ENCODE measurements around the gene COA5.

COA5 gene, protein sequence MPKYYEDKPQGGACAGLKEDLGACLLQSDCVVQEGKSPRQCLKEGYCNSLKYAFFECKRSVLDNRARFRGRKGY
- total RNA-seq: 7.6 to 14.5 (median 11.8) reads per million in 3 donors

DNA sequence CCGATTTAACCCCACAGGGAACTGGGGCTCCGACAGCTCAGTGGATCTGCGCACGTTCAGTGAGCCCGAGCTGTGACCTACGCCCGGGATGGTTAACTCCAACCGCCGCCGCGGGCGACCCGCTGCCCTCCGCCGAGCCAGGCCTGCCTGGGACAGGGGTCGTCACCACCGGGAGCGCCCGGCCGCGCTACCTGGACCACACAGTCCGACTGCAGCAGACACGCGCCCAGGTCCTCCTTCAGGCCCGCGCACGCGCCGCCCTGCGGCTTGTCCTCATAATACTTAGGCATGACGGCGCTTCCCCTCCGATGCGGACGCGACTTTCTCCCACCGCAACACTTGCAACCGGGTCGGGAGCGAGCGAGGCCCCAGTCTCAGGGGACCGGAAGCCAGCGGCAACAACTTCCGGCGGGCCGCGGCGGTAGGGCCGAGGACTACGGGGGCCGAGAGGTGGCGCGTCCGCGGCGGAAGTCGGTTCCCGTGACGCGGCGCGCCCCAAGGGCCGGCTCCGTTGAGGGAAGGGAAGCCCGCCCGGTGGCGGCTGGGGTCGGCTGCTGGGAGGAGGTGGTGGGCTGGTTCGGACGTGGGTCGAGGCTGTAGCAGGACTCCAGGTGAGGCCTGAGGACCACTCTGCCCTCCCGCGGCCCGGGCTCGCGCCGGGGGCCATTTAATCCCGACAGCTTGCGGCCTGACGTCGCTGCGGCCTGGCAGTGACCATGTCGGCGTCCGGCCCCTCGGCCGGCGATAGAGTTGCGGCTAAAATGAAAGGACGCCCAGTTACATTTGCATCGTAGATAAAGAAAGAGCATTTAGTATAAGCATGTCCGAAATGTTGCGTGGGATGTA lies at the start of gene COA5, which contains the start of gene UNC50:
Gene COA5 (minus strand): TSS at position 397 of the 846 bp plus-strand sequence. CDS start 107 bp downstream, at position 290.
Gene UNC50 (plus strand): TSS at position 474 of the 846 bp plus-strand sequence. CDS start 1,171 bp downstream, outside the sequence.
- H3K4me1 ChIP-seq (ENCODE audit: control insufficient read depth, insufficient read depth, low read length, poor library complexity, severe bottlenecking): peaks cover 31% of the 10 kb centered on the region
- H3K36me3 ChIP-seq (ENCODE audit: control insufficient read depth, insufficient read depth, low read length): peaks cover 12% of the 10 kb centered on the region
- peak within 1 kb of the TSS; percentile 92 for H3K27ac ChIP-seq (ENCODE audit: insufficient read depth, low read length, poor library complexity, severe bottlenecking)
- H3K27me3 ChIP-seq (replicated peaks; ENCODE audit: control insufficient read depth, insufficient read depth, low read length, poor library complexity, severe bottlenecking): no peaks in the 10 kb centered on the region
- peak; percentile 82 to 88 (median 86) for DNase-seq
- H3K4me3 ChIP-seq (ENCODE audit: insufficient read depth, low read depth, low read length, poor library complexity, severe bottlenecking): peak within 1 kb of the TSS; percentile 99
- H3K9me3 ChIP-seq (ENCODE audit: control insufficient read depth, low read length): no peaks in the 10 kb centered on the region

DNA sequence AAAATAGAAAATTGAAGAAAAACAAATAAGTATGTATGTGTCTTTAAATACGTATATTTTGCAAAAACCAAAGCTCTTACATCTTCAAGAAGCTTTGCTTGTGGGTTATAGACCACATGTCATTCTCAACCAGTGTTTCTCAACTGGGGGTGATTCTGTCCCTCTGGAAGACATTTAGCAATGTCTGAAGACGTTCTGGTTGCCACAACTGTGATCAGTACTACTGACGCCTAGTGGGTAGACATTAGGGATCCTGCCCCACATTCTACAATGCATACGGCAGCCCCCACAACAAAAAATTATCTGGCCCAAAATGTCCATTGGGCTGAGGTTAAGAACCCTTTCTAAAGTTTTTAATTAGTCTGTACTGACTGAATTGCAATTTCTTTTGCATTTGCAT lies 48.5 kb upstream of the COA5 start:
- H3K27ac ChIP-seq (ENCODE audit: insufficient read depth, low read length, poor library complexity, severe bottlenecking): peak overlapping the region; percentile 55
- H3K4me1 ChIP-seq (ENCODE audit: control insufficient read depth, insufficient read depth, low read length, poor library complexity, severe bottlenecking): peaks cover 48% of the 10 kb centered on the region
- H3K27me3 ChIP-seq (replicated peaks; ENCODE audit: control insufficient read depth, insufficient read depth, low read length, poor library complexity, severe bottlenecking): no peaks in the 10 kb centered on the region
- peak overlapping the region; percentile 6 for H3K4me3 ChIP-seq (ENCODE audit: insufficient read depth, low read depth, low read length, poor library complexity, severe bottlenecking)
- peak in 2 of 3 donors; percentile 12 to 16 for DNase-seq
- H3K36me3 ChIP-seq (ENCODE audit: control insufficient read depth, insufficient read depth, low read length): peaks cover 7% of the 10 kb centered on the region
- H3K9me3 ChIP-seq (ENCODE audit: control insufficient read depth, low read length): no peaks in the 10 kb centered on the region

DNA sequence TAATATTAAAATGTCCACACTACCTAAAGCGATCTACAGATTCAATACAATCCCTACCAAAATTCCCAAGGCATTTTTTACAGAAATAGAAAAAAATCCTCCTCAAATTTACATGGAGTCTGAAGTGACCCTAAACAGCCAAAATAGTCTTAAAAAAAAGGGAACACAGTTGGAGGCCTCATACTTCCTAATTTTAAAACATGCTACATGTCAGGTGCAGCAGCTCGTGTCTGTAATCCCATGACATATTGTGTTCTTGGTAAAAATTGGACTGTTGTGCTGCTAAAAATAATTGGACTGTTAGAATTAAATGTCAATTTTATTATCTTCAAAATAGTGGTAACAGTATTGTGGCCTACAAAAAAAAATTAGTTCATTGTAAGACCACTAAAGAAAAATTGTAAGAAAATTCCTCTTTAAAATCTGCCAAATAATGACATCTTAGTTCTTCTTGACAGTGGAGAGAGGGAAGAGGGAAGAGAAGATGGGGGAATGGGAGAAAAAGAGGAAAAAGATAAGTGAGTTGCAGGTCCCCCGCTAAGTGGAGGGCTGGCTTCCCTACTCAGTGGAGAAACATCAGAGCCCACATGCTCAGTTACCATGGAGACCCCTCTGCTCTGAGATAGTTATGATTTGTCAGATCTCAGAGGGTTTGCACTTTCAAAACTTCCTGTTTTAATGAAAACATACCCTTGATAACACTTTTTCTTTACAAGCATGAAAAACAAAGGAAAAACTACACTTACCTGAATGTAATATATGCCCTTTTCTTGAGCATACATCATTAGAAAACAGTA lies 46.6 kb upstream of the COA5 start:
- Histone ChIP-seq H3K36me3 (ENCODE audit: control insufficient read depth, insufficient read depth, low read length) (peaks cover 7% of the 10 kb centered on the region), H3K4me1 (ENCODE audit: control insufficient read depth, insufficient read depth, low read length, poor library complexity, severe bottlenecking) (peaks cover 44% of the 10 kb centered on the region), H3K4me3 (ENCODE audit: insufficient read depth, low read depth, low read length, poor library complexity, severe bottlenecking) (no peak overlapping the region), H3K27me3 (replicated peaks; ENCODE audit: control insufficient read depth, insufficient read depth, low read length, poor library complexity, severe bottlenecking) (no peaks in the 10 kb centered on the region), H3K9me3 (ENCODE audit: control insufficient read depth, low read length) (no peaks in the 10 kb centered on the region), H3K27ac (ENCODE audit: insufficient read depth, low read length, poor library complexity, severe bottlenecking) (peak overlapping the region; percentile 55)
- no peak for DNase-seq

DNA sequence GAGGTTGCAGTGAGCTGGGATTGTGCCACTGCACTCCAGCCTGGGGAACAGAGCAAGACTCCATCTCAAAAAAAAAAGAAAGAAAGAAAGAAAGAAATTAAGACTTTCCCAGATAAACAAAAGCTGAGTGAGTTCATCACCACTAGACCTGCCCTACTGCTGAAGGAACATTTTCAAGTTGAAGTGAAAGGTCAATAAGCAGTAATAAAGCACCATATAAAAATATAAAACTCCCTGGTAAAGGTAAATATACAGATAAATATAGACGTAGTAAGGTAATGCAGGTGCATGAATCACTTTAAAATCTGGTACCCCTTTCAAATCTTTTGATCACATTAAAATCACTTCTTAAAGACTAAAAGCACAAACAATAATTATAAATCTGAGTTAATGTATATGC lies 42.7 kb upstream of the COA5 start:
- Histone ChIP-seq H3K27ac (ENCODE audit: insufficient read depth, low read length, poor library complexity, severe bottlenecking) (no peak overlapping the region), H3K36me3 (ENCODE audit: control insufficient read depth, insufficient read depth, low read length) (peaks cover 26% of the 10 kb centered on the region), H3K9me3 (ENCODE audit: control insufficient read depth, low read length) (no peaks in the 10 kb centered on the region), H3K27me3 (replicated peaks; ENCODE audit: control insufficient read depth, insufficient read depth, low read length, poor library complexity, severe bottlenecking) (no peaks in the 10 kb centered on the region), H3K4me3 (ENCODE audit: insufficient read depth, low read depth, low read length, poor library complexity, severe bottlenecking) (no peak overlapping the region), H3K4me1 (ENCODE audit: control insufficient read depth, insufficient read depth, low read length, poor library complexity, severe bottlenecking) (peaks cover 26% of the 10 kb centered on the region)
- DNase-seq: no peak

DNA sequence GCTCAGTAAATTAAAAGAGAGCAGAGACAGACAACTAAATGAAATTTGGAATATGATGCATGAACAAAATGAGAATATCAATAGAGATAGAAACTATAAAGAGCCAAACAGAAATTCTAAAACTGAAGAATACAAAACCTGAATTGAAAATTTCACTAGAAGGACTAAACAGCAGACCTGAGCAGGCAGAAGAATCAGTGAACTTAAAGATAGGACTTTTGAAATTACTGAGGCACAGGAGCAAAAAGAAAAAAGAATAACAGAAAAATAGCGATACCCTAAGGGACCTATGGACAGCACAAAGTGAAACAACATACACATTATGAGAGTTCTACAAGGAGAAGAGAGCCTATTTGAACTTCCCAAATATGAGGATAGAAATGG lies 41.7 kb upstream of the COA5 start:
- peaks cover 26% of the 10 kb centered on the region for H3K36me3 ChIP-seq (ENCODE audit: control insufficient read depth, insufficient read depth, low read length)
- no peaks in the 10 kb centered on the region for H3K27me3 ChIP-seq (replicated peaks; ENCODE audit: control insufficient read depth, insufficient read depth, low read length, poor library complexity, severe bottlenecking)
- DNase-seq: no peak
- H3K4me1 ChIP-seq (ENCODE audit: control insufficient read depth, insufficient read depth, low read length, poor library complexity, severe bottlenecking): peaks cover 16% of the 10 kb centered on the region
- H3K4me3 ChIP-seq (ENCODE audit: insufficient read depth, low read depth, low read length, poor library complexity, severe bottlenecking): no peak overlapping the region
- H3K9me3 ChIP-seq (ENCODE audit: control insufficient read depth, low read length): no peaks in the 10 kb centered on the region
- peak overlapping the region; percentile 3 for H3K27ac ChIP-seq (ENCODE audit: insufficient read depth, low read length, poor library complexity, severe bottlenecking)

DNA sequence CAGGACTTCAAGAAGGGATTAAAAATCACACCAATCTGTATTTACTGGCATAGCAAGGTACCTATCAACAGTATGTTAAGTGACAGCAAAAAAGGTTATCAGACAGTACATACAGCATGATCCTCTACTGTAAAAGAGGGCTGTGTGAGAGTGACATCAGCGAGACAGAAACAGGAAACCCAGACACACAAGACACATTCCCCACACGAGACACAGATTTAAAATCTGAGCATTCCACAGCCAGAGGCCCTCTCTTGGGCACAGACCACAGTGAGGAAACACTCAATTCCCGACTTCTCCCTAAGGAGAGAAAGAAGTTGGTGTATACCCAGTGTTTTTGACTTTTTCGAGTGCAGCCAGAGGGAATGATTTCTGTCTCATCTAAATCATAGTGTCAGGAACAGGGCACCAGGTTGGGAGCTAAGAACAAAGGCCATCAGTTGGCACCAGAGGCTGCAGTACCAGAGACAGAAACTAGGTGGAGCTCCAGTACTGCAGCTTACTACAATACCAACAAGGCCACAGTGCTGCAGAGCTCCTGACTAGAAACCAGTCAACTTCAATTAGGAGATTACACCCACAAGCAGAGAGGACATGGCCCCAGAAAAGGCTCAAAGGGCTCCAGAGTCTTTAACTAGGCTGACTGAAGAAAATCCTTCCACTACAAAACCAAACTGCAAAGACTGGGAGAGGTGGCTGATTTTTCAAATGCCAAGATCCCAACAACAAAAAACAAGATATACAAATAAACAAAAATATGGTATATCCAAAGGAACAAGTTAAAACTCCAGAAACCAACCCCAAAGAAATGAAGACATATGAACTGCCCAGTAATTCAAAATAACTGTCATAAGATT lies 41.1 kb upstream of the COA5 start:
- Histone ChIP-seq H3K4me3 (ENCODE audit: insufficient read depth, low read depth, low read length, poor library complexity, severe bottlenecking) (no peak overlapping the region), H3K27me3 (replicated peaks; ENCODE audit: control insufficient read depth, insufficient read depth, low read length, poor library complexity, severe bottlenecking) (no peaks in the 10 kb centered on the region), H3K4me1 (ENCODE audit: control insufficient read depth, insufficient read depth, low read length, poor library complexity, severe bottlenecking) (peaks cover 11% of the 10 kb centered on the region), H3K27ac (ENCODE audit: insufficient read depth, low read length, poor library complexity, severe bottlenecking) (peak overlapping the region; percentile 49), H3K36me3 (ENCODE audit: control insufficient read depth, insufficient read depth, low read length) (peaks cover 29% of the 10 kb centered on the region), H3K9me3 (ENCODE audit: control insufficient read depth, low read length) (no peaks in the 10 kb centered on the region)
- DNase-seq: peak; percentile 61 to 74 (median 65)

DNA sequence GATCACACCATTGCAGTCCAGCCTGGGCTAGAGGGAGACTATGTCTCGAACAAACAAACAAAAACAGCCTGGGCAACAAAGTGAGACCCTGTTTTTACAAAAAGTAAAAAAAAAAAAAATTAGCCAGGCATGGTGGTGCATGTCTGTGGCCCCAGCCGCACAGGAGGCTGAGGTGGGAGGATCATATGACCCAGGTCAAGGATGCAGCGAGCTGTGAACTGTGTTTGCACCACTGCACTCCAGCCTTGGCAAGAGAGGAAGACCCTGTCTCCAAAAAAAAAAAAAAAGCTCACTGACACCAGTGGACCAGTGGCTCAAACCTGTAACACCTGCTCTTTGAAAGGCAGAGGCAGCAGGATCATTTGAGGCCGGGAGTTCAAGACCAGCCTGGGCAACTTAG lies 40.1 kb upstream of the COA5 start:
- DNase-seq: no peak
- Histone ChIP-seq H3K36me3 (ENCODE audit: control insufficient read depth, insufficient read depth, low read length) (peaks cover 34% of the 10 kb centered on the region), H3K4me3 (ENCODE audit: insufficient read depth, low read depth, low read length, poor library complexity, severe bottlenecking) (no peak overlapping the region), H3K9me3 (ENCODE audit: control insufficient read depth, low read length) (no peaks in the 10 kb centered on the region), H3K27me3 (replicated peaks; ENCODE audit: control insufficient read depth, insufficient read depth, low read length, poor library complexity, severe bottlenecking) (no peaks in the 10 kb centered on the region), H3K27ac (ENCODE audit: insufficient read depth, low read length, poor library complexity, severe bottlenecking) (peak overlapping the region; percentile 49), H3K4me1 (ENCODE audit: control insufficient read depth, insufficient read depth, low read length, poor library complexity, severe bottlenecking) (peaks cover 7% of the 10 kb centered on the region)

DNA sequence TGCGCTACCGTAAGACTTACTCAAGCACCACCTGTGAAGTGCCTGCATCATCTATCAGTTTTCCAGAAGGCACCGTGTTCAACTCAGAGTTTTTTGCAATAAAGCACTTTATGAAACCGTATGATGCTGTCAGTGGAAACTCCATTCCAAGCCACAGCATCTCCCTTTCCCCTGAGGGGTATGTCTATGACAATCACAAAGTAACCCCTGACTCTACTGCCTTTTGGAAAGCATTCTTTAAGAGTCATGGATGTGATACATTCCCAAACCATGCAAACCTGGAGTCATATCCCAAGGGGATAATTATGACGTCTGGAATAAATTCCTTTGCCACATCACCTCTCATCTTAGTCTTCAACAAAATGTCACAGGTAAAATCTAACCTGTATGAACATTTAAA lies 39.3 kb upstream of the COA5 start:
- Histone ChIP-seq H3K4me1 (ENCODE audit: control insufficient read depth, insufficient read depth, low read length, poor library complexity, severe bottlenecking) (peaks cover 5% of the 10 kb centered on the region), H3K27ac (ENCODE audit: insufficient read depth, low read length, poor library complexity, severe bottlenecking) (no peak overlapping the region), H3K36me3 (ENCODE audit: control insufficient read depth, insufficient read depth, low read length) (peaks cover 42% of the 10 kb centered on the region), H3K27me3 (replicated peaks; ENCODE audit: control insufficient read depth, insufficient read depth, low read length, poor library complexity, severe bottlenecking) (no peaks in the 10 kb centered on the region), H3K9me3 (ENCODE audit: control insufficient read depth, low read length) (no peaks in the 10 kb centered on the region), H3K4me3 (ENCODE audit: insufficient read depth, low read depth, low read length, poor library complexity, severe bottlenecking) (no peak overlapping the region)
- DNase-seq: no peak

DNA sequence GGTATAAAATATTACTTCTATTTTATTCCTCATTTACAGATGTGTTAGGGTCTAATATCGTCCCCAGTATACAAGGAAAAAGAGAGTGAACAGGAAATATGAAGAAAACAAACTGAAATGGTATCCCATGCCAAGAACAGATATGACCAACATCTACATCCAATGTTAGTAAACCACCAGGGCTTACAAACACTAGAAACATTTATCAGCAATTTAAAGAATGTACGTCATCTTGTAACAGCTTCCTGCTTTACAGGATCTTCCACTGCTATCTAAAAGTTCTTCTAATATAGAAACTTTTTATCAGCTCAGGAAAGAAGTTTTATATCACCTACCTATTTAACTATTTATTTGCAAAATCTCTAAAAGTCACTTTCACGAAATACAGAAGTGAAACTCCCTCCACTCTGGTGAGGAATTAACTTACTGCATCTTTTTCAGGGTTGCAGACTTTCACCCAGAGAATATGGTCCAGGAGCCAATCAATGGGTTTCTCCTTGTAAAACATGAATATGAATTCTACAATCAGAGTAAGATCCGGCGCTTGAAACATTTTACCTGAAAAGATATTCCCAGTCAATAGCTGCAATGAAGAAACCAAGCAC lies 35.3 kb upstream of the COA5 start:
- Histone ChIP-seq H3K27ac (ENCODE audit: insufficient read depth, low read length, poor library complexity, severe bottlenecking) (no peak overlapping the region), H3K4me3 (ENCODE audit: insufficient read depth, low read depth, low read length, poor library complexity, severe bottlenecking) (no peak overlapping the region), H3K36me3 (ENCODE audit: control insufficient read depth, insufficient read depth, low read length) (peaks cover 70% of the 10 kb centered on the region), H3K9me3 (ENCODE audit: control insufficient read depth, low read length) (no peaks in the 10 kb centered on the region), H3K27me3 (replicated peaks; ENCODE audit: control insufficient read depth, insufficient read depth, low read length, poor library complexity, severe bottlenecking) (no peaks in the 10 kb centered on the region), H3K4me1 (ENCODE audit: control insufficient read depth, insufficient read depth, low read length, poor library complexity, severe bottlenecking) (no peaks in the 10 kb centered on the region)
- no peak for DNase-seq
